Colonic mucosa (tissue), 4 donors: Measurements from ENCODE around the gene ASB15. TPM values are rescaled to one million over a fixed set of nuclear protein-coding genes. Genes with fewer than 3 reads are reported as not detected.

Experiments
- DNase-seq: peaks from one replicate; pipeline ENCODE4 v3.0.0-alpha.2; 2020
- H3K27ac ChIP-seq: fragments of 200-600 bp; one replicate; pipeline ENCODE4 v1.8.0; 2021
- H3K27me3 ChIP-seq: fragments of 200-600 bp; one replicate; pipeline ENCODE4 v1.8.0; 2021
- H3K36me3 ChIP-seq: fragments of 200-600 bp; one replicate; pipeline ENCODE4 v1.8.0; 2021
- H3K4me1 ChIP-seq: fragments of 200-600 bp; one replicate; pipeline ENCODE4 v1.8.0; 2021; ENCODE audit warnings: mild to moderate bottlenecking
- H3K4me3 ChIP-seq: fragments of 200-600 bp; one replicate; pipeline ENCODE4 v1.8.0; 2021
- H3K9ac ChIP-seq, 2 donors: one replicate each; pipeline ENCODE4 v1.7.0; 2013; ENCODE audit warnings: control low read depth in 2 of 2, low read depth in 2 of 2, low read length in 2 of 2
- H3K9me3 ChIP-seq: fragments of 200-600 bp; one replicate; pipeline ENCODE4 v1.8.0; 2021
- intact Hi-C: fragments of 100-400 bp; cut with DNase I; formaldehyde crosslinking; loops from one replicate; pipeline ENCODE4 v1.14.1; 2022
- total RNA-seq, 2 donors: library from RNA; stranded (reverse); fragmentation: NEBNext Ultra II Directional in 1 of 2; extraction: Animal tissue kit (Norgen Biotek cat#: 25700) in 1 of 2; gene quantifications; one replicate each; pipeline ENCODE4 v1.2.1, GENCODE V29; 2021
- TF ChIP-seq, protein P1 (sequence below): fragments of 200-600 bp; IDR thresholded peaks from one replicate; pipeline ENCODE4 v1.8.0; 2022; ENCODE audit warnings: antibody characterized with exemption, mild to moderate bottlenecking
- donor health status: healthy.
- donor health status: DM: no; HTN: no; CAD: no.
- donor health status: DM: no; HTN: no; CAD: no.

Gene ASB15
- total RNA-seq, 2 donors from 2014 or later: not detected

DNA sequence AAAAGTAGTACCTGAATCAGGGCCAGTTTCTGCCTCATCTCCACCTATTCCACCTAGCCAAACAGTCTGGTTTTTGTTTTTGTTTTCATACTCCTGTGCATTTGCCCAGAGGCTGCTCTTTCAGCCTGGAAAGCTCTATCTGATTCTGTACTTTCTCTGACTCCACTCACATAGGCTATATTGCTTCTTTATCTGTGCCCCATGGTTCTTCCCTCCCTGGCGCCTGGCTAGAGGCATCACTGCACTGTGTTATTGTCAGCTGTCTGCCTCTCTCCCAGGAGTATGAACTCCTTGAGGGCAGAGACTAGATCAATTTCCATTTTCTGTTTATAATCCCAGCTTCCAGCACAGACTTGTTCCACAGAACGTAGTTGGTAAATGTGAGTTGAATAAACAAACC lies 49.0 kb downstream of the ASB15 start:
- no peak for DNase-seq
- Histone ChIP-seq H3K4me1 (no peaks in the 10 kb centered on the region), H3K27me3 (no peaks in the 10 kb centered on the region), H3K36me3 (no peaks in the 10 kb centered on the region), H3K27ac (no peak overlapping the region), H3K4me3 (no peak overlapping the region), H3K9me3 (no peaks in the 10 kb centered on the region), H3K9ac (no peak overlapping the region)
- intact Hi-C loops: no loop called here
- TF ChIP-seq, protein P1, sequence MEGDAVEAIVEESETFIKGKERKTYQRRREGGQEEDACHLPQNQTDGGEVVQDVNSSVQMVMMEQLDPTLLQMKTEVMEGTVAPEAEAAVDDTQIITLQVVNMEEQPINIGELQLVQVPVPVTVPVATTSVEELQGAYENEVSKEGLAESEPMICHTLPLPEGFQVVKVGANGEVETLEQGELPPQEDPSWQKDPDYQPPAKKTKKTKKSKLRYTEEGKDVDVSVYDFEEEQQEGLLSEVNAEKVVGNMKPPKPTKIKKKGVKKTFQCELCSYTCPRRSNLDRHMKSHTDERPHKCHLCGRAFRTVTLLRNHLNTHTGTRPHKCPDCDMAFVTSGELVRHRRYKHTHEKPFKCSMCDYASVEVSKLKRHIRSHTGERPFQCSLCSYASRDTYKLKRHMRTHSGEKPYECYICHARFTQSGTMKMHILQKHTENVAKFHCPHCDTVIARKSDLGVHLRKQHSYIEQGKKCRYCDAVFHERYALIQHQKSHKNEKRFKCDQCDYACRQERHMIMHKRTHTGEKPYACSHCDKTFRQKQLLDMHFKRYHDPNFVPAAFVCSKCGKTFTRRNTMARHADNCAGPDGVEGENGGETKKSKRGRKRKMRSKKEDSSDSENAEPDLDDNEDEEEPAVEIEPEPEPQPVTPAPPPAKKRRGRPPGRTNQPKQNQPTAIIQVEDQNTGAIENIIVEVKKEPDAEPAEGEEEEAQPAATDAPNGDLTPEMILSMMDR: no peak

DNA sequence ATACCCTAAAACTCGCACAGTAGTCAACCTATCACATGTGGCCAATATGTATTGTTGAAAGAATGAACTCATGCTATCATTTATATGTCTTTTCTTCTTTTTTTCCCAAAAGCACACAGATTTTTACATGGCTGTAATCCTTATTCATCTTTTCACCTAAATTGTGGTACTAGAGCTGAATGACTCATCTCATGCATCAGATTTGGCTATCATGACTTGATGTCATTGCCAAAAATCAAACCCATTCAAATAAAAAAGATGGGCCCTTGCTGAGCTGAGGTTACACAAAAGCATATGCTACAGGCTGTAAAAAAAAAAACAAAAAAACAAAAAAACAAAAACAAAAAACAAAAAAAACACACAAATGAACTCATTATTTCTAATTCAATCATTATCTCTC lies 50.8 kb downstream of the ASB15 start:
- no peaks in the 10 kb centered on the region for H3K27me3 ChIP-seq
- intact Hi-C loops: no loop called here
- no peaks in the 10 kb centered on the region for H3K36me3 ChIP-seq
- no peaks in the 10 kb centered on the region for H3K4me1 ChIP-seq
- TF ChIP-seq, protein P1: no peak
- no peak overlapping the region for H3K4me3 ChIP-seq
- no peak overlapping the region for H3K27ac ChIP-seq
- DNase-seq: no peak
- H3K9me3 ChIP-seq: no peaks in the 10 kb centered on the region
- no peak overlapping the region for H3K9ac ChIP-seq

DNA sequence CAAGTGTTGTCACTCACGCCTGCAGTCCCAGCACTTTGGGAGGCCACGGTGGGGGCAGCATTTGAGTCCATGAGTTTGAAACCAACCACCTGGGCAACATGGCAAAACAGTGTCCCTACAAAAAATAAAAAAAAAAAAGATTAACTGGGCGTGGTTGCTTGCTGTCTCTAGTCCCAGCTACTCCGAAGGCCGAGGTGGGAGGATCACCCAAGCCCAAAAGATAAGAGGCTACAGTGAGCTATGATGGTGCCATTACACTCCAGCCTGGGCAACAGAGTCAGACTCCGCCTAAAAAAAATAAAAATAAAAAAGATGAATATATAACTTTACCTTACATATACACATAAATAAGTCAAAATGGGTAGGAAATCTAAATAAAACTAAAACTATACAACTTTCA lies 51.5 kb downstream of the ASB15 start:
- Histone ChIP-seq H3K27me3 (no peaks in the 10 kb centered on the region), H3K36me3 (no peaks in the 10 kb centered on the region), H3K27ac (no peak overlapping the region), H3K4me3 (no peak overlapping the region), H3K9me3 (no peaks in the 10 kb centered on the region), H3K9ac (no peak overlapping the region), H3K4me1 (no peaks in the 10 kb centered on the region)
- no peak for DNase-seq
- TF ChIP-seq, protein P1: no peak
- intact Hi-C loops: no loop called here

DNA sequence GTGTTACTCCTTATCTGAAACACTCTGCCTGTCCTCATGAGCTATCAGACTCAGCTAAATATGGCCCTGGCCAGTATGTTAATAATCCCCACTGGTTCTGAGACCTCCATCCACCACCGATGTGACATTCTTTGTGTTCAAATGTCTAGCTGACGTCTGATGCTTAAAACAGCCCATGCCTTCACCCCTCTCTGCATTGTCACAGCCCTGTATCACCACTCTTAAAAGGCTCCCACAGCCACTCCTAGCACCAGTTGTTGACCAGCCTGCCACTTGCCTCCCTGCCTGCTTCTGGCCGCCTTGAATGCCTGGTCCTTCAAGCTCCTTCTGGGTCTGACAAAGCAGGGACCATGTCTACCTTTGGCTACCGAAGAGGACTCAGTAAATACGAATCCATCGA lies 54.0 kb downstream of the ASB15 start, which contains the start of gene LMOD2:
Gene LMOD2, plus strand, starts transcription at position 253 of the 400 bp plus-strand sequence. Its CDS starts 98 bp downstream, at position 351.
- intact Hi-C loops: no loop called here

DNA sequence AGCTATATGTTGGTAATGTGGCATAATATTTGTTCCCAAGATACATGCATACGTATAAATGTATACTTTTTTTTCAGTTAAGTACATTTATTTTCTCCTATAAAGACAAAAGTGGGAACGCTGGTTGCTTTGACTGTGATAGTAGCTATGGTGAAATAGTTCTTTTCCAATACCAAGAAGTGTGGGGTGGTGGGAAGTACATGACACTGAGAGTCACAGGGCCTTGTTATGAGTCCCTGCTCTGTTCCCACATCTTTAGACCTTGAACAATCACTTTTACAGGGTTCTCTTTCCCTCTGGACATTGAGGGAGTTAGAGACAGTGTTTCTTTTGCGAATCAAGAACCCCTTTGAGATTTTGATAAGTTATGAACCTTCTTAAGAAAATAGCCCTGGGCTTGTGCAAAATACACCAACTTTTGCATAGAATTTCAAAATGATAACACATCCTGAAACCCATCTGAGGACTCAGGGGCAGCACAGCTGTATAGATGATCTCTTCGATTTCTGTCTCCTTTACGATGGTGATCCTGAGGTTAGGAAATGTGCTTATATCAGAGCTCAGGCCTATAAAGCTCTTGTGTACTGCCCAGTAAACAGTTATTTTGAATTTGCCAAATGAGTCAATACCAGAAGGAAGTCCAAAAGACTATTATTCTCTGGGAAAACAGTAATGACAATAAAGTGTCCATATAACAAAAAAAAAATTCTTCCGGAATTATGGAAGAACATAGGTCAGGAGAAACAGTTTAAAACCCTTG lies 55.1 kb downstream of the ASB15 start:
- DNase-seq: no peak
- Histone ChIP-seq H3K27ac (no peak overlapping the region), H3K36me3 (no peaks in the 10 kb centered on the region), H3K9ac (no peak overlapping the region), H3K4me1 (no peaks in the 10 kb centered on the region), H3K27me3 (no peaks in the 10 kb centered on the region), H3K9me3 (no peaks in the 10 kb centered on the region), H3K4me3 (no peak overlapping the region)
- intact Hi-C loops: no loop called here
- TF ChIP-seq, protein P1: no peak

More for the DNA sequence above, 54.0 kb downstream of the ASB15 start, which contains the start of gene LMOD2:
- H3K36me3 ChIP-seq: no peaks in the 10 kb centered on the region
- TF ChIP-seq, protein P1: no peak
- no peak within 1 kb of the TSS for H3K27ac ChIP-seq
- no peak within 1 kb of the TSS for H3K4me3 ChIP-seq
- no peaks in the 10 kb centered on the region for H3K4me1 ChIP-seq
- no peak for DNase-seq
- H3K9ac ChIP-seq: no peak within 1 kb of the TSS
- H3K9me3 ChIP-seq: no peaks in the 10 kb centered on the region
- H3K27me3 ChIP-seq: no peaks in the 10 kb centered on the region
